ENCODE results near the gene RTL10.

Gene RTL10

DNA sequence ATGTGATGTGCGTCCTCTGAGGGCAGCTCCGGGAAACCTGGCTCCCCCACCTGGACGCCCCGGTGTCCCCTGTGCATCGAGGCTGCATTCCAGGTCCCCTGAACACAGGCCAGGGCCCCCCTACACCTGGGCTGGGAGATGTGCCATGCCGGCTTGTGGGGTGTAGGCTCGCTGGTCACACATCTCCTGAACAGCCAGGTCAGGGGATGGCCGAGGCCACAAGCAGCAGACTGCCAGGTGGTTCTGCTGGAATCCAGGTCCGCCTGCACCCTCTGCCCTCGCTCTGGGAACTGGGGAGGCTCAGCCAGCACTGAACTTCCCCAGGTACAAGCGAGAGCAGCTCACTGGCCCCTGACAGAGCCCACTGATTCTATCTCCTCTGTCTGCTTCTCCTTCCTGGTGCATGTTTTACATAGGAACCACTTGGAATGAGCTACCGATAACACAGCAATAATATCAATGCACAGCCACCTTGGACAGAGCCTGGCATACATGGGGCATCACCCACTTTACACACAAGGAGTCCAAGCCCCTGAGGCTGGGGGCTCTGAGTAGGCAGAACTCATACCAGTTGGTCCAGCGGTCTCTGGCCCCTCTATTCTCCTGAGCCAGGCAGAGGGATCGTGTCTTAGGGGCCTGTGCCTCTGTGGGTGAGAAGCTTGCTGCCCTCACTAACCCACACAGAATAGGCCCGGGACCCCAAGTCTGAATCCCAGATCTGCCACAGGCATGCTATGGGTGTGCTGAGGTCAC lies 47.3 kb downstream of the RTL10 start:
- DNase-seq: no peak

DNA sequence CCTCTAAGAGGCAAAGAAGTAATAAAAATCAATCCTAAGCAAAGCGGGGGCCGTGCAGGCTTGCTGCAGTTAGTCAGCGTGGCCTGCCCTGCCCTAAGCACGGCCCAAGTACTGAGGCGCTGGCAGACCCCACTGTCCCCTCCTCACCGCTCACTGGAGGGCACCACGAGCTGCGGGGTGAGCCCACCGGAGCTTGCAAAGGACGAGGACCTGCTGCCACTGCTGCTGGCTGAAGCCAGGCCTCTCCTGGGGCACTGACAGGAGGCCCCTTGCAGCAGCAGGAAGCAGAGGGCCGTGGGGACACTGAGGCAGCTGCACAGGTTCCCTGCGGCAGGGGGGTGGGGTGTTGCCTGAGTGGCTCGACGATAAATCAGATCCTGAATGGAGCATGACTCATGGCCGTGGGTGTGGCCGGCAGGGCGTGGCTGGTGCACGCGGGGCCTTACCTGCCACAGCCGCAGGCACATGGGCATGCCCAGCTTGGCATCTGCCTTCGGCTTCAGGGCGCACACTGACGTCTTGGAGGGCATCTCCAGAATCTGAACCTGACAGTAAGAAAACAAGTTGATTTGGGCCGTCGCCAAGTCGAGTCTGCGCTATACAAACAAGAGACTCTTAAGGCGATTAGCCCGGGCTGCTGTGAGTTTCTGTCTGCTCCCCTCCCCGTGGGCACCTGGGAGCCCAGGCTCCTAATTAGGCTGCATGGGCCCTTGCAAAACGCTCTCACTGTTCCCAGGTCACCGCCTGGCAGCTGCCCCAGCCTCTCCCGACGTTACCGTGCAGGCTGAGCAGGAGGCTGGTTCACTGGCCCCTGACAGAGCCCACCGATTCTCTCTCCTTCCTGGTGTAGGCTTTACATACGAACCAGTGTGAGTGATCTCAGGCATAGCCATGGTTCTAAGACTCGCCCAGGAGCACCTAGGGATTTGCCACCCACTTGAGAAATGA lies 48.2 kb downstream of the RTL10 start:
- no peak for DNase-seq

DNA sequence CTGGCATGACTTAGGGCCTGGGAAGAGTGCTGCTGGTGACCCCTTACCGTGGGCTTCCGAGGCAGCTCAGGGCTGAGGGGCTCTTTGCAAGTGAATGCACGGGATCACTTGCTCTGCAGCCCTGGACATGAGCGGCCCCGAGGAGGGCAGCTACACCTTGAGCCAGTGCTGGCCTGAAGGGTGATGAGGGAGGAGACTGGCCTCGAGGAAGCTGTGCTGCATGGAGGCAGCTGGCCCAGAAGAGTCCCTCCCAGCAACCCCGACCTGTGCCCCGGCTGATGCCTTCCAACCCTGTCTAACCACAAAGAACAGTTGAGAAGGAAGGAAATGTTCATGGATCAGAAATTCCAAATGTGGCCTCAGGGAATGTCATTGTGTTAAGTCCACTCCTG lies 48.9 kb downstream of the RTL10 start:
- no peak for DNase-seq

Measured in stimulated activated CD4-positive, alpha-beta T cell treated with anti-CD3 and anti-CD28 coated beads, Interleukin-2, amount 100 ng/mL, for 48 hours (primary cell).